GM12875 (cell line): Measurements from ENCODE around the gene PRPF31.
A peak's percentile ranks its signal among the peaks of the same experiment; 100 is the strongest.

ENCODE experiments used
- H3K4me3 ChIP-seq: one replicate; pipeline ENCODE4 v1.5.1; 2011; ENCODE audit warnings: low read depth, low read length, control low read depth
- TF ChIP-seq, protein P1 (sequence below): IDR thresholded peaks from 2 replicates; pipeline ENCODE4 v1.5.1; 2011; ENCODE audit warnings: low read depth, mild to moderate bottlenecking, control low read depth, inconsistent platforms, low read length, moderate library complexity, borderline replicate concordance; ENCODE audit not compliant: insufficient read depth

PRPF31 gene

DNA sequence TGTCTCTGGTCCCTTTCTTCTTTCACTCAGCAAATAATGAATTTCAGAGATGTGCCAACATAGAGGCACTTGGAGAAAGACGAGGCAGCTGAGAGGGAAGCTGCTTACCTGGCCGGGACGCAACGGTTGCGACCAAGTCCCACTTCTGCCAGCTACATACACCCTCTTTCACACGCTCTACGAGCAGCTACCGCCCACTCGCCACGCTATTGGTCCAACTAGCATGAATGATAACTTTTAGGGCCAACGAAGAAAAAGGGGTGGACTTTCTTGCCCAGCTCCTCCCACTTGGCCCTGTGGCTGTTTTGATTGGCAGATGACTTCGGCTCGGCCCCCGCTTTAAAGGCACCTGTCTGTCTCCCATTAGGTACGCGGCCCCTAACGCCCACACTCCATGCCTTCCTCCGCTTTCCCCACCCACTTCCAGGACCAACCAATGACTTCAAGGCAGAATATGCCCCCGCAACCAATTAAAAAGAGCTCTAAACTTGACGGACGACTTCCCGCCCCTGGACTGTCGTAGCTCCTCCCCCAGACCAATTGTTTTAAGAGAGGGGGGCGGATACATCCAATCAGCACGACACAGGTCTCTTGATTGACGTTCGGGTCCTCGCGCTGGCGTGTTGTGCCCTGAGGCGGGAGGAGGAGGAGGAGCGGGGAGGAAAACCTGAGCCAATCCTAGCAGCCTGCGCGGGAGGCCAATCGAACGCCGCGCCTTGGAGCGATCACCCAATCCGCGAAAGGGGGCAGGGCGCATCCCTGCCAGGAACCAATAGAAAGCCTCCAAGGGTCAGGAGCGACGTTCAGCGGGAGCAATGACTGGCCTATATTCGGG is 21.5 kb downstream of the PRPF31 start:
- TF ChIP-seq, protein P1, sequence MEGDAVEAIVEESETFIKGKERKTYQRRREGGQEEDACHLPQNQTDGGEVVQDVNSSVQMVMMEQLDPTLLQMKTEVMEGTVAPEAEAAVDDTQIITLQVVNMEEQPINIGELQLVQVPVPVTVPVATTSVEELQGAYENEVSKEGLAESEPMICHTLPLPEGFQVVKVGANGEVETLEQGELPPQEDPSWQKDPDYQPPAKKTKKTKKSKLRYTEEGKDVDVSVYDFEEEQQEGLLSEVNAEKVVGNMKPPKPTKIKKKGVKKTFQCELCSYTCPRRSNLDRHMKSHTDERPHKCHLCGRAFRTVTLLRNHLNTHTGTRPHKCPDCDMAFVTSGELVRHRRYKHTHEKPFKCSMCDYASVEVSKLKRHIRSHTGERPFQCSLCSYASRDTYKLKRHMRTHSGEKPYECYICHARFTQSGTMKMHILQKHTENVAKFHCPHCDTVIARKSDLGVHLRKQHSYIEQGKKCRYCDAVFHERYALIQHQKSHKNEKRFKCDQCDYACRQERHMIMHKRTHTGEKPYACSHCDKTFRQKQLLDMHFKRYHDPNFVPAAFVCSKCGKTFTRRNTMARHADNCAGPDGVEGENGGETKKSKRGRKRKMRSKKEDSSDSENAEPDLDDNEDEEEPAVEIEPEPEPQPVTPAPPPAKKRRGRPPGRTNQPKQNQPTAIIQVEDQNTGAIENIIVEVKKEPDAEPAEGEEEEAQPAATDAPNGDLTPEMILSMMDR: no peak
- H3K4me3 ChIP-seq: peak overlapping the region; percentile 89

DNA sequence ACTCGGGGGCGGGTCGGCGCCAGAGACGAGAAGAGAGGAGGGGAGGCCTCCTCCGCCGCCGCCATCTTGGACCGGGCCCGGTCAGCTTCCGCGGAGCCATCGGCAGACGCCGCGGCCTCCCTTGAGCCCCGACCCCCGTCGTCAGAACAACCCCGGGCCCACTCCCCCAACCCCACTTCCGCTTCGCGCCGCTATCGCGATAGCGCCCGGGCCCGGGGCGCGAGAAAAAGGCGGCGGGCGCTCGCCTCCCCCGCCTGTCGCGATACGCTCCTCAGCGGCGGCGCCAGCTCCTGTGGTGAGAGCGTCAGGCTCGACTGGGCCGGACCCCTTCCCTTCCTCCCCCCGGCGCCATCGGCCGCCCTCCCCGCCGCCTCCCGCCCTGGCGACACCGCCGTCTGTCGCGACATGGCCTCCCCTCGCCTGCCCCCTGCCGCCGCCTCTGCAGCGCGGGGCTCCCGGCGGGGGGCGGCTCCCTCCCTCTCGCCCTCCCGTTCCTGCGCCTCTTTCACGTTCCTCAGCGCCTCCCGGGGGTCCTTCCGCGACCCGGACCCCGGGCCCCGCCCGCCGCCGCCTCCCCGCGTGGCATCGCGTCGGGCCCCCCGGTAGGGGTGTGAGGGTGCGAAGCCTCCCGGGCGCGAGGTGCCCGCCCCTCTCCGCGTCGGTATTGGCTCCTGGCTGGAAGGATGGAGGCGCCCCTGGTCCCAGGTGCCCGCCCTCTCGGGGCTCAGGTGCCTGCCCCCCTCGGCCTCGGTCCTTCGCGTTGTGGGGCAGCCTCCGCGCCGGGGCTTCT is 22.3 kb downstream of the PRPF31 start, which contains the start of gene CNOT3:
Gene CNOT3 (plus strand): TSS at position 64 of the 790 bp plus-strand sequence. CDS start 5,217 bp downstream, outside the sequence.
- TF ChIP-seq, protein P1: no peak
- H3K4me3 ChIP-seq: peak within 1 kb of the TSS; percentile 89

DNA sequence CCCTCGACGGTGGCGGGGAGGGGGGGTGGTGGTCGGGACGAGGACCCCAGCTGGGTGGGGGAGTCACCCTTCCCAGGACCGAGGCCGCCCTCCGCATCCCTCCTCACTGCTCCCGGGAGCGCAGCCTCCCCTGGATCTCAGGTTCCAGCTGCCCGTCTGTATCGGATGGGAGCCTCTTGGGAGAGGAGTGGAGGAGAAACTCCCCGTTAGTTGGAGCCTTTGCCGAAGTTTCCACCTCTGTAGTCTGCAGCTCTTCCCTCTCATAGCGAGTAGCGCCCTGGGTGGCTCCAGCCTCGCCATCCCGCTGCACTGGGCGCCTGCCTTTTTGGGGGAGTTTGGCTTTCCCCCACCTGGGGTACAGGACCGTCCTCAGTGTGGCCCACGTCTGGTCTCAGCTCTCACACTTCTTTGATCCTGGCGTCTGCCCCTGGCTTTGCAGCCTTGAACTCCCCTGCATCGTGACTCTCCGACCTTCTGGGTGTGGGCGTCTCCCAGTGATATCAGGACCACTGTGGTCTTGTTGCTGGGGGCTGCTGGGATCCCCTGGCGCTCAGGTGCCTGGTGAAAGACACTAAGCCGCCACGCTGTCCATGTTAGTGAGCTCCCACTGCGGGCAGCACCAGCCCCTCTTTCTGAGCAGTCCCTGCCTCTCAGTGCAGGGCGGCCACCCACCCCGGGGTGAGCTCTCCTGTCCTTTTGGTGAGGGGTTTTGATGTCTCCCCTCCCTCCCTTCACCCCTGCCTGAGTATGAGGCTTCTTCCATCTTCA is 23.1 kb downstream of the PRPF31 start:
- TF ChIP-seq, protein P1: no peak
- H3K4me3 ChIP-seq: peak overlapping the region; percentile 89

DNA sequence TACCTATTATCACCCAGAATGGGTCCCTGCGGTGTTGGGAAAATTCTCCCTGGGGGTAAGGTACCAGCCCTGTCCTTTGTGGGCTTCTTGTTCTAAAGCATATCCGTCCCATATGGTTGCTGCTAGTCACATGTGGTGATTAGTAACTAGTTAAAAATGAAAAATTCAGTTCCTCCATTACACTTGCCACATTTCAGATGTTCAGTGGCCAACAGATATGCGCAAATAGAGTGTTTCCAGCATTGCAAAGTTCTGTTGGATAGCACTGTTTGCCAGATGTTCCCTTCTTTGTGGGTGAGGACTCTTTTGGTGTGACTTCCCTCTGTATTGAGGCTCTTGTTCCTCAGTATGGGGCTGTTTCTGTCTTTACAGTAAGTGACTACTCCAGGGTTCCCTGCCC is 25.8 kb downstream of the PRPF31 start:
- TF ChIP-seq, protein P1: no peak
- H3K4me3 ChIP-seq: no peak overlapping the region

DNA sequence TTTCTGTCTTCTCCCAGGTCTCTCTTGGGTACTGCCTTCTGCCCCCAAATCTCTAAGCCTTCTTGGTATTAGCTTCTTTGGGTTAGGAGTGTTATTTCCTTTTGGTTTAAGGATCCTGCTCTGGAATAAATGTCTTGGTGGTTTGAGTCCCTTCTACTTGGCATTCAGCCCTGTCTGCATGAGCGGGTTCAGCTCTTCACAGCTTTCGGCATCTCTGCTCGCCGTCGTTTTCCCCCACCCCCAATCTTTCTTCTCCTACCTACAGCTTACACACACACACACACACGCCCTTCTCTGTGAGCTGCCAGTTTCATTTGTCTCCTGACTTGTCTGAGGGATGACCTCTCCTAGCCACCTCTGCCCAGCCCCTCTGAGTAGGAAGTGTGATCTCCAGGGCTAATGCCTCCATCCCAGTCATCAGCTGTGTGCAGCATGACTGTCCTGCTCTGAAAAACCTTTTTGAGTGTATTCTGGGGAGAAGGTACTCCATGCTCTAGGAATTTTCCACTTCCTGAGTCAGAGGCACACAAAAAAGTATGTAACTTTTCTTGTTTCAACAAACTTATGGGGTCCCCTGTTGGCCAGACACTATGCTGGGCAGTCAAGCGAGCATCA is 26.7 kb downstream of the PRPF31 start:
- no peak overlapping the region for H3K4me3 ChIP-seq
- TF ChIP-seq, protein P1: no peak

DNA sequence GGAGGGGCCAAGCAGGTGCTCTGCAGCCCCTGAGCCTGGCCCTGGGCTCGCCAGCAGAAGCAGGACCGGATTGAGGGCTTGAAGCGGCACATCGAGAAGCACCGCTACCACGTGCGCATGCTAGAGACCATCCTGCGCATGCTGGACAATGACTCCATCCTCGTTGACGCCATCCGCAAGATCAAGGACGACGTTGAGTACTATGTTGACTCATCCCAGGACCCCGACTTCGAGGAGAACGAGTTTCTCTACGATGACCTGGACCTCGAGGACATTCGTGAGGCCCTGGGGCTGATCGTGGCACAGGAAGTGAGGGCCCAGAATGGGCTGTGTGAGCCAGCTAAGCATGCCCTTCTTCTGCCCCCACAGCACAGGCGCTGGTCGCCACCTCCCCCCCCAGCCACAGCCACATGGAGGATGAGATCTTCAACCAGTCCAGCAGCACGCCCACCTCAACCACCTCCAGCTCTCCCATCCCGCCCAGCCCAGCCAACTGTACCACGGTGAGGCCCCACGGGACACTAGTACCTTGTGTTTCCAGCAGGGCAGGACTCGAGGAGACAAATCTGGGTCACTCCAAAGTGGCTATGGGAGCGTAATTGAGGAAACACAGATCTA is 30.1 kb downstream of the PRPF31 start:
- TF ChIP-seq, protein P1: no peak

More for the DNA sequence above, 30.1 kb downstream of the PRPF31 start:
- no peak overlapping the region for H3K4me3 ChIP-seq
